CD14-positive monocyte (primary cell): ENCODE results near the gene SLC22A14. TPM values are rescaled to one million over a fixed set of nuclear protein-coding genes. Genes with fewer than 3 reads are reported as not detected.
A peak's percentile ranks its signal among the peaks of the same experiment; 100 is the strongest.

Source experiments
- DNase-seq, 3 donors: peaks; one replicate each; pipeline ENCODE4 v3.0.0-alpha.2; 2011 to 2022
- H2AFZ ChIP-seq: 2 replicates; pipeline ENCODE4 v1.6.0; 2012; ENCODE audit warnings: mild to moderate bottlenecking, low read depth, low read length, inconsistent platforms; ENCODE audit not compliant: insufficient read depth, poor library complexity, severe bottlenecking
- H3K27ac ChIP-seq, 2 donors: 1 replicate in 1 of 2; 2 replicates in 1 of 2; pipeline ENCODE4 v1.5.1; 2012 to 2013; ENCODE audit warnings: low read length in 2 of 2, control low read depth in 1 of 2, inconsistent platforms in 1 of 2, low read depth in 1 of 2, mild to moderate bottlenecking in 1 of 2
- H3K27me3 ChIP-seq, 2 donors: one replicate each; pipeline versions ENCODE4 v1.6.0 to v1.6.1; 2011 to 2013; ENCODE audit warnings: low read length in 2 of 2; ENCODE audit not compliant: control insufficient read depth in 2 of 2, insufficient read depth in 2 of 2
- H3K36me3 ChIP-seq, 2 donors: replicated peaks in 1 of 2; 1 replicate in 1 of 2; 2 replicates in 1 of 2; pipeline versions ENCODE4 v1.5.1 to v1.6.1; 2012 to 2013; ENCODE audit warnings: low read length in 2 of 2, control low read depth in 1 of 2, inconsistent platforms in 1 of 2, mild to moderate bottlenecking in 1 of 2; ENCODE audit not compliant: insufficient read depth in 2 of 2, control insufficient read depth in 1 of 2
- H3K4me1 ChIP-seq, 2 donors: 1 replicate in 1 of 2; 2 replicates in 1 of 2; pipeline versions ENCODE4 v1.5.1 to v1.6.1; 2012 to 2013; ENCODE audit warnings: low read length in 2 of 2, control low read depth in 1 of 2, inconsistent platforms in 1 of 2, mild to moderate bottlenecking in 1 of 2, moderate library complexity in 1 of 2; ENCODE audit not compliant: insufficient read depth in 2 of 2, control insufficient read depth in 1 of 2
- H3K4me2 ChIP-seq: replicated peaks from 2 replicates; pipeline ENCODE3; 2012; ENCODE audit warnings: low read length, moderate library complexity, mild to moderate bottlenecking; ENCODE audit not compliant: poor library complexity, severe bottlenecking; ENCODE audit errors: extremely low read depth
- H3K4me3 ChIP-seq, 3 experiments: fragments of 200-600 bp in 1 of 3; sonication (generic) in 1 of 3; replicated peaks in 1 of 3; 1 replicate in 2 of 3; 2 replicates in 1 of 3; pipeline ENCODE4 v1.5.1; 2011 to 2013; ENCODE audit warnings: low read length in 3 of 3, mild to moderate bottlenecking in 3 of 3, control low read depth in 2 of 3, low read depth in 2 of 3, inconsistent platforms in 1 of 3, moderate library complexity in 1 of 3
- H3K79me2 ChIP-seq: 2 replicates; pipeline ENCODE4 v1.6.0; 2012; ENCODE audit warnings: mild to moderate bottlenecking, control low read depth, inconsistent platforms, low read length, moderate library complexity; ENCODE audit not compliant: insufficient read depth
- H3K9ac ChIP-seq: 2 replicates; pipeline ENCODE4 v1.6.0; 2017; ENCODE audit warnings: low read length, mild to moderate bottlenecking; ENCODE audit not compliant: insufficient read depth, poor library complexity, severe bottlenecking
- H3K9me3 ChIP-seq, 2 donors: replicated peaks in 1 of 2; 1 replicate in 1 of 2; 2 replicates in 1 of 2; pipeline versions ENCODE4 v1.5.1 to v1.6.1; 2012 to 2013; ENCODE audit warnings: low read length in 2 of 2, control low read depth in 1 of 2; ENCODE audit not compliant: control insufficient read depth in 1 of 2, insufficient read depth in 1 of 2
- H4K20me1 ChIP-seq: 2 replicates; pipeline ENCODE4 v1.6.0; 2012; ENCODE audit warnings: mild to moderate bottlenecking, low read length, control low read depth, moderate library complexity; ENCODE audit not compliant: insufficient read depth
- H3K27ac Mint-ChIP-seq, 7 donors: one replicate each; pipeline ENCODE4 v1.8.0; 2020; ENCODE audit warnings: mild to moderate bottlenecking in 7 of 7, mixed read lengths in 7 of 7, moderate library complexity in 6 of 7, inconsistent platforms in 2 of 7
- H3K27me3 Mint-ChIP-seq, 3 donors: one replicate each; pipeline ENCODE4 v1.8.0; 2021 to 2022; ENCODE audit warnings: low read depth in 3 of 3, mild to moderate bottlenecking in 3 of 3, mixed read lengths in 3 of 3, moderate library complexity in 3 of 3, inconsistent platforms in 1 of 3
- H3K36me3 Mint-ChIP-seq, 2 donors: one replicate each; pipeline ENCODE4 v1.8.0; 2020; ENCODE audit warnings: mixed read lengths in 2 of 2, inconsistent platforms in 1 of 2, mild to moderate bottlenecking in 1 of 2
- H3K4me1 Mint-ChIP-seq: one replicate; pipeline ENCODE4 v1.8.0; 2020; ENCODE audit warnings: mild to moderate bottlenecking, mixed read lengths
- H3K4me3 Mint-ChIP-seq, 2 donors: one replicate each; pipeline ENCODE4 v1.8.0; 2020; ENCODE audit warnings: mild to moderate bottlenecking in 2 of 2, mixed read lengths in 2 of 2, moderate library complexity in 1 of 2
- H3K9me3 Mint-ChIP-seq, 7 donors: one replicate each; pipeline ENCODE4 v1.8.0; 2020 to 2022; ENCODE audit warnings: mixed read lengths in 7 of 7, mild to moderate bottlenecking in 6 of 7, moderate library complexity in 6 of 7, inconsistent platforms in 2 of 7
- CTCF ChIP-seq: fragments of 200-600 bp; IDR thresholded peaks from one replicate; pipeline ENCODE4 v1.8.0; 2022; ENCODE audit warnings: antibody characterized with exemption, mild to moderate bottlenecking
- WGBS: methylation state at CpG from one replicate; pipeline ENCODE4 v1.1.5; 2013; ENCODE audit warnings: missing lambda C conversion rate; ENCODE audit not compliant: insufficient coverage; 5-methylcytosine and 5-hydroxymethylcytosine counted together
- intact Hi-C, 2 donors: fragments of 100-400 bp; cut with micrococcal nuclease; formaldehyde crosslinking; loops; one replicate each; pipeline versions ENCODE4 v1.15.0 to v1.15.1; 2023
- polyA plus RNA-seq, 3 donors: library from polyadenylated mRNA; depleted of rRNA in 1 of 3; unstranded in 2 of 3; stranded (reverse) in 1 of 3; fragments of 300-500 nt in 2 of 3; fragments of >200 nt in 1 of 3; fragmentation: Illumina TruSeq in 2 of 3; gene quantifications; 1 replicate in 2 of 3; 2 replicates in 1 of 3; pipeline ENCODE4 v1.2.3, GENCODE V29; 2012 to 2021

The SLC22A14 gene
- polyA plus RNA-seq, 3 donors, result 0.45 TPM; not detected in 2

- Histone ChIP-seq H3K4me2 (no peak overlapping the region), H4K20me1 (no peaks in the 10 kb centered on the region), H3K27ac (peak overlapping the region in 1 of 2 donors; percentile 44), H3K9me3 (peaks cover 0 to 4% of the 10 kb centered on the region in 2 donors), H3K4me3 (no peak overlapping the region), H3K4me1 (peaks cover 17 to 26% of the 10 kb centered on the region in 2 donors), H3K27me3 (no peaks in the 10 kb centered on the region), H3K36me3 (no peaks in the 10 kb centered on the region), H3K79me2 (no peaks in the 10 kb centered on the region), H3K9ac (no peak overlapping the region), H2AFZ (no peak overlapping the region)
- intact Hi-C loops, result loop anchor here (2.0 to 10.0 kb wide), 2 partner anchors 130 to 214 kb away; partner anchors contain the start of genes ACAA1 (in 1 of the 2) and MYD88 (in 1 of the 2)
- Mint-ChIP-seq H3K4me3 (no peak overlapping the region), H3K36me3 (peaks cover 8 to 9% of the 10 kb centered on the region in 2 donors), H3K27me3 (peaks cover under 1 to 3% (median 1%) of the 10 kb centered on the region in 3 donors), H3K27ac (no peak overlapping the region), H3K4me1 (peaks cover 12% of the 10 kb centered on the region), H3K9me3 (peaks cover 0 to 5% (median 1%) of the 10 kb centered on the region in 7 donors)
- peak; percentile 72 to 87 (median 83) for DNase-seq
- WGBS, result 43% methylated on average over 4 of the region's 4 CpGs
- TF ChIP-seq CTCF, result no peak
These were observed 66.8 kb downstream of the SLC22A14 start for GRCh38 chr3:38348903-38349302.

GRCh38 chr3:38349684-38350359 is 67.7 kb downstream of the SLC22A14 start:
- no peak for TF ChIP-seq CTCF
- WGBS, result no CpG with 5 or more reads among the region's 8 CpGs
- Histone ChIP-seq H3K27me3 (no peaks in the 10 kb centered on the region), H3K4me3 (no peak overlapping the region), H3K9ac (no peak overlapping the region), H3K79me2 (no peaks in the 10 kb centered on the region), H3K9me3 (peaks cover 0 to 4% of the 10 kb centered on the region in 2 donors), H3K36me3 (no peaks in the 10 kb centered on the region), H4K20me1 (no peaks in the 10 kb centered on the region), H3K27ac (no peak overlapping the region), H3K4me1 (peaks cover 17 to 26% of the 10 kb centered on the region in 2 donors), H2AFZ (no peak overlapping the region), H3K4me2 (no peak overlapping the region)
- no peak overlapping the region for H3K27ac Mint-ChIP-seq
- H3K27me3 Mint-ChIP-seq, result peaks cover 1 to 3% (median 1%) of the 10 kb centered on the region in 3 donors
- peaks cover 12% of the 10 kb centered on the region for H3K4me1 Mint-ChIP-seq
- DNase-seq, result no peak
- H3K9me3 Mint-ChIP-seq, result no peaks in the 10 kb centered on the region
- peaks cover 8 to 9% of the 10 kb centered on the region in 2 donors for H3K36me3 Mint-ChIP-seq
- no peak overlapping the region for H3K4me3 Mint-ChIP-seq
- intact Hi-C loops, result loop anchor here (2.0 to 10.0 kb wide), 2 partner anchors 129 to 215 kb away; partner anchors contain the start of genes ACAA1 (in 1 of the 2) and MYD88 (in 1 of the 2)
